Gastroesophageal sphincter (tissue), 4 donors: ENCODE data around the gene ACTR3. TPM values are rescaled to one million over a fixed set of nuclear protein-coding genes. Genes with fewer than 3 reads are reported as not detected.

ENCODE experiments used
- ATAC-seq: fragments of 150-250 bp; one replicate; pipeline ENCODE4 v1.9.1; 2016; ENCODE audit warnings: mild to moderate bottlenecking, moderate library complexity
- H3K27ac ChIP-seq, 4 donors: fragments of 200-600 bp; sonication (generic) in 3 of 4; 1 replicate in 3 of 4; 2 replicates in 1 of 4; pipeline ENCODE4 v1.5.1; 2016 to 2019
- H3K27me3 ChIP-seq: fragments of 200-600 bp; sonication (generic); one replicate; pipeline ENCODE4 v1.5.1; 2019
- H3K36me3 ChIP-seq, 2 donors: fragments of 200-600 bp; sonication (generic); one replicate each; pipeline ENCODE4 v1.5.1; 2019; ENCODE audit warnings: control low read depth in 1 of 2
- H3K4me1 ChIP-seq, 3 donors: fragments of 200-600 bp; sonication (generic); 1 replicate in 2 of 3; 2 replicates in 1 of 3; pipeline ENCODE4 v1.5.1; 2016 to 2019; ENCODE audit warnings: control low read depth in 2 of 3
- H3K4me3 ChIP-seq, 2 donors: fragments of 200-600 bp; sonication (generic); one replicate each; pipeline ENCODE4 v1.5.1; 2019; ENCODE audit warnings: mild to moderate bottlenecking in 1 of 2, moderate library complexity in 1 of 2
- H3K9me3 ChIP-seq, 3 donors: fragments of 200-600 bp; sonication (generic); one replicate each; pipeline ENCODE4 v1.5.1; 2017 to 2019; ENCODE audit warnings: control low read depth in 2 of 3
- EP300 ChIP-seq: sonication (generic); formaldehyde crosslinking; IDR thresholded peaks from one replicate; pipeline ENCODE4 v1.6.1; 2017; ENCODE audit warnings: antibody characterized with exemption, mild to moderate bottlenecking
- POLR2A ChIP-seq, 2 donors: fragments of 450-650 bp; IDR thresholded peaks; one replicate each; pipeline ENCODE4 v1.6.1; 2017; ENCODE audit warnings: antibody characterized with exemption in 2 of 2, mild to moderate bottlenecking in 2 of 2, moderate library complexity in 1 of 2
- POLR2AphosphoS5 ChIP-seq: sonication (generic); formaldehyde crosslinking; IDR thresholded peaks from one replicate; pipeline ENCODE4 v1.6.1; 2017; ENCODE audit warnings: antibody characterized with exemption
- WGBS, 2 donors: methylation state at CpG; one replicate each; pipeline ENCODE4 v1.1.5; 2018; ENCODE audit warnings: low coverage in 1 of 2; 5-methylcytosine and 5-hydroxymethylcytosine counted together
- total RNA-seq, 4 donors: library from RNA; depleted of rRNA; stranded (reverse); fragments of >200 nt; gene quantifications; one replicate each; pipeline ENCODE4 v1.1.0, GENCODE V29; 2016
- TF ChIP-seq, protein P1 (sequence below), 4 experiments: fragments of 200-600 bp in 2 of 4; fragments of 450-650 bp in 2 of 4; sonication (generic) in 1 of 4; IDR thresholded peaks; one replicate each; pipeline ENCODE4 v1.5.1; 2017 to 2019; ENCODE audit warnings: antibody characterized with exemption in 4 of 4, mild to moderate bottlenecking in 2 of 4, moderate library complexity in 2 of 4

ACTR3 gene
- total RNA-seq, 4 donors from 2014 or later, result 181 to 266 (median 200) TPM

GRCh38 chr2:113978524-113979190, 88.8 kb downstream of the ACTR3 start:
- Histone ChIP-seq H3K27me3 (no peaks in the 10 kb centered on the region), H3K36me3 (peaks cover 0 to 17% of the 10 kb centered on the region in 2 donors), H3K4me1 (no peaks in the 10 kb centered on the region), H3K9me3 (peaks cover 0 to 6% (median 0%) of the 10 kb centered on the region in 3 donors), H3K27ac (no peak overlapping the region), H3K4me3 (no peak overlapping the region)
- 67 to 100% methylated on average over 2 to 3 of the region's 20 CpGs for WGBS, 2 donors
- no peak for TF ChIP-seq EP300
- no peak for TF ChIP-seq POLR2AphosphoS5
- TF ChIP-seq, protein P1, sequence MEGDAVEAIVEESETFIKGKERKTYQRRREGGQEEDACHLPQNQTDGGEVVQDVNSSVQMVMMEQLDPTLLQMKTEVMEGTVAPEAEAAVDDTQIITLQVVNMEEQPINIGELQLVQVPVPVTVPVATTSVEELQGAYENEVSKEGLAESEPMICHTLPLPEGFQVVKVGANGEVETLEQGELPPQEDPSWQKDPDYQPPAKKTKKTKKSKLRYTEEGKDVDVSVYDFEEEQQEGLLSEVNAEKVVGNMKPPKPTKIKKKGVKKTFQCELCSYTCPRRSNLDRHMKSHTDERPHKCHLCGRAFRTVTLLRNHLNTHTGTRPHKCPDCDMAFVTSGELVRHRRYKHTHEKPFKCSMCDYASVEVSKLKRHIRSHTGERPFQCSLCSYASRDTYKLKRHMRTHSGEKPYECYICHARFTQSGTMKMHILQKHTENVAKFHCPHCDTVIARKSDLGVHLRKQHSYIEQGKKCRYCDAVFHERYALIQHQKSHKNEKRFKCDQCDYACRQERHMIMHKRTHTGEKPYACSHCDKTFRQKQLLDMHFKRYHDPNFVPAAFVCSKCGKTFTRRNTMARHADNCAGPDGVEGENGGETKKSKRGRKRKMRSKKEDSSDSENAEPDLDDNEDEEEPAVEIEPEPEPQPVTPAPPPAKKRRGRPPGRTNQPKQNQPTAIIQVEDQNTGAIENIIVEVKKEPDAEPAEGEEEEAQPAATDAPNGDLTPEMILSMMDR (IDR thresholded peaks at IDR 0.05), result no peak
- TF ChIP-seq POLR2A (IDR thresholded peaks at IDR 0.05), result no peak
- no peak for ATAC-seq

- H3K27ac ChIP-seq, result no peak overlapping the region
- 75% methylated on average over 20 of the region's 93 CpGs; no CpG with 5 or more reads in 1 of the 2 donors for WGBS, 2 donors
- peaks cover 0 to 15% of the 10 kb centered on the region in 2 donors for H3K36me3 ChIP-seq
- no peak for ATAC-seq
- no peak overlapping the region for H3K4me3 ChIP-seq
- H3K9me3 ChIP-seq, result peaks cover 0 to 6% (median 0%) of the 10 kb centered on the region in 3 donors
- TF ChIP-seq, protein P1 (IDR thresholded peaks at IDR 0.05), result peak in 2 of 4 experiments; percentile 48 to 71
- no peak for TF ChIP-seq EP300
- no peaks in the 10 kb centered on the region for H3K4me1 ChIP-seq
- H3K27me3 ChIP-seq, result no peaks in the 10 kb centered on the region
Observed at GRCh38 chr2:113979191-113980128, 89.6 kb downstream of the ACTR3 start.

GRCh38 chr2:113980946-113981345, 91.1 kb downstream of the ACTR3 start:
- WGBS, 2 donors, result 58 to 95% methylated on average over 2 to 4 of the region's 4 CpGs
- H3K27ac ChIP-seq, result no peak overlapping the region
- H3K36me3 ChIP-seq, result peaks cover 0 to 5% of the 10 kb centered on the region in 2 donors
- no peak overlapping the region for H3K4me3 ChIP-seq
- TF ChIP-seq POLR2A (IDR thresholded peaks at IDR 0.05) (no peak), EP300 (no peak), POLR2AphosphoS5 (no peak)
- TF ChIP-seq, protein P1 (IDR thresholded peaks at IDR 0.05), result no peak
- no peaks in the 10 kb centered on the region for H3K27me3 ChIP-seq
- H3K9me3 ChIP-seq, result peaks cover 0 to 6% (median 0%) of the 10 kb centered on the region in 3 donors
- H3K4me1 ChIP-seq, result no peaks in the 10 kb centered on the region
- no peak for ATAC-seq

DNA sequence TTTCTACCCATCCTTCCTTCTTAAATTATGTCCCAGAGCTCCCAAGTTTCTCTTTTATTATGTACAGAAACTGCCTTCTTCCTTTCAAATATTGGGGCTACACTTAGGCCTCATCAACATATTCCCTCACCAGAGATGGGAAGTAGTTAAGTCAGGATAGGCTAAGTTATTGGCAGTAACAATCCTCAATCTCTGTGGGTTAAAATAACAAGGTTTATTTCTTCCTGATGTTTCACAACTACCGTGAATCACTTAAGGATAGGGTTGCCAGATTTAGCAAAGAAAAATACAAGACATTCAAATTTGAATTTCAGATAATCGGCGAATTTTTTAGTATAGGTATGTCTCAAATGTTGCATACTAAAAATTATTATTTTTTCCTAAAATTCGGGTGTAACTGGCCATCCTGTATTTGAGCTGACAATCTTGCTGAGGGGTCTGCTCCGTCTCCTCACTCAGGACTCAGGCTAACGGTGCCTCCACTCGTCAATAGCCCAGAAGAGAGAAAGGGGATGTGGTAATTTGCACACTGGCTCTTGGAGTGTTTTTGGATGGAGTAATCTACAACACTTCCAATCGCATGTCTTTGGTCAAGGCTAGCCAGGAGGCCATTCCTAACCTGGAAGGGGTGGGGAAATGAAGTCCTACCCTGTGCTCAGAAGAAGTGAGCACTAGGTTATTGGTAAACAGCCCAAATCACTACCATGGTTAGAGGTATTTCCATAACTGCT, 91.7 kb downstream of the ACTR3 start:
- H3K27ac ChIP-seq, result no peak overlapping the region
- 90 to 91% methylated on average over 7 to 8 of the region's 8 CpGs for WGBS, 2 donors
- H3K4me3 ChIP-seq, result no peak overlapping the region
- peaks cover 0 to 6% (median 0%) of the 10 kb centered on the region in 3 donors for H3K9me3 ChIP-seq
- H3K36me3 ChIP-seq, result no peaks in the 10 kb centered on the region
- ATAC-seq, result no peak
- H3K27me3 ChIP-seq, result no peaks in the 10 kb centered on the region
- no peak for TF ChIP-seq POLR2AphosphoS5
- TF ChIP-seq EP300, result no peak
- TF ChIP-seq POLR2A (IDR thresholded peaks at IDR 0.05), result no peak
- TF ChIP-seq, protein P1 (IDR thresholded peaks at IDR 0.05), result no peak
- no peaks in the 10 kb centered on the region for H3K4me1 ChIP-seq
